ENCODE data around the gene SELENON. TPM values are rescaled to one million over a fixed set of nuclear protein-coding genes. Genes with fewer than 3 reads are reported as not detected.

SELENON gene
- total RNA-seq, 1 donor, result 39.3 TPM

- no peak for DNase-seq (ENCODE audit: low read depth in 2 of 3, low spot score in 2 of 3)
These were observed 56.9 kb downstream of the SELENON start for GRCh38 chr1:25856856-25857255.

DNA sequence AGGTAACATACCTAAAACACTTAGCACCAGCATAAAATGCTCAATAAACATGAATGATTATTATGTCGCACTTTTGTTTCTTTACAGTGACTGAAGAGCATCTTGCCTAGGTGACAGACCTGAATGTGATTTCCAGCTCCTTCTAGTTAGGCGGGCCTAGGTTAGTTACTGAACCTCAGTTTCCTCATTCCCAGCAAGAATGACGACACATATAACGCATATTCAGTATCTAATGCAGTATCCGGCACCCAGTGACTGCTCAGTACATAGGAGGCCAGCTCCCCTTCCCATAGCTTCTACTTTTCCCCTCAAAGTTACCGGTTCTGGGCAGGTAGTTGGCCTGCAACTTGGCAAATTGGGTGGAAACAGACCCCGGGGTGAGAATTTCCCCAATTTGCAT lies 58.5 kb downstream of the SELENON start:
- DNase-seq (ENCODE audit: low read depth in 2 of 3, low spot score in 2 of 3), result no peak

GRCh38 chr1:25858906-25859789 lies 59.2 kb downstream of the SELENON start, which contains the start of gene AUNIP:
TSS of gene AUNIP (minus strand) at chr1:25859457. CDS start at chr1:25859357, 100 bp downstream.
- DNase-seq (ENCODE audit: low read depth in 2 of 3, low spot score in 2 of 3), result peak; percentile 77 to 92 (median 89)

- DNase-seq (ENCODE audit: low read depth in 2 of 3, low spot score in 2 of 3), result peak in 1 of 3 donors; percentile 45
These were observed 61.6 kb downstream of the SELENON start for GRCh38 chr1:25861316-25862286.

DNA sequence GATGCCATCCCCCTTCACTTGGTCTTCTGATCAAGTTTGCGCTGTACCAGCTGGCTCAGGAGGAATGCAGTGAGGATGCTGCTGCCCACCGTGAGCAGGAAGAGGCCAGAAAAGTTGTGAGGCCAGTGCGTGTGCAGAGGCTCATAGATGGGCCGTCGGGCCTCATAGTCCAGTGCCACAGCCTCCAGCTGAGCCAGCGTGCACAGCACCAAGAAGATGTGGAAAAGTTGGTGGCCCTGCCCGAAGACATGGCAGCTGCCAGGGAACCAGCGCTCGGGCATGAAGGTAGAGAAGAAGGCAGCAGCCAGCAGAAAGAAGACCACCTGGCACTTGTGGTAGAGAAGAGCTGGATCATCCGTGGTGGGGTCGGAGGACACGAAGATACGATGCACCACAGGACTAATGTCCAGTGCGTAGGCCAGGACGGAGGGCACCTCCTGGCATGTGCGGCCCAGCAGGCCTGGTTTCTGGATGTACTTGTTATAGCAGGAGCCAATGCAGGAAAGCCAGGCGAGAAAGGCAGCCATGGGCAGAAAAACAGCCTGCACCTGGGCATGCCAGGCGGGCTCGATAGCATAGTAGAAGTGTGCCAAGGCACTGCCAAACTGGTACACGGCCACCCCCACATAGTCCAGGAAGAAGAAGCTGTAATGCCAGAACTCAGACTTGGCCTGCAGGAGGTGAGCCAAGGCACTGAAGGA lies 62.9 kb downstream of the SELENON start:
- no peak for DNase-seq (ENCODE audit: low read depth in 2 of 3, low spot score in 2 of 3)

DNA sequence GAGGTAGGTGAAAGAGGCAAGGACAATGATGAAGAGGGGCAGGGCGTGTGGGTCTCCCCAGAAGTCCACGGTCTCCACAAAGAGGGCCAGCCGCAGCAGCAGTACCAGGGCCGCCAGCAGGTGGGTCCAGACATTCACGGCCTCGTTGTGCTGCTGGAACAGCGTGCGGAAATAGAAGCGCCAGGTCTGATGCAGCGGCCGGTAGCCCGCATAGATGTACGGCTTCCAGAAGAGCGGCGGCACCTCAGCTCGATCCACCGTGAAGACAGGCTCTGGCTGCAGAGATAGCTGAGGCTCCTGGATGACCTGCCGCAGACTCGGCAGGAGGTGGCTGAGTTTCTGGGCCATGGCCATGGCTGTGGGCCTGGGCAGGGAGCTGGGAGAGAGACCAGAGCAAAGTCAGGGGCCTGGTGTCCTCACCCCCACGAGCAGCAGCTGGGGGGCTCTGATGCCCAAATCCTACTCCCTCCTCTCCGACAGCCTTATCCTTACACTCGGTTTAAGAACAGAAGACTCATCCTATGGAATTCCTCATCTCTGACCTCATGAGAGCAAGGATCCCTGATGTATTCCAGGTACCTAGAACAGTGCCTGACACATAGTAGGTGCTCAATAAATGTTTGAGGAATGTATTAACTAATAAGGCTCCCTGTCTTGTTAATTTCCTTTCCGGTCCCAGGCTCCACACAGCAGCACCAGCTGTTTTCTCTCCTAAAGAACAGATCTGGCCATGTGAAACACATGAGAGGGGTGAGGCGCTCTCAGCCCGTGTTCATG lies 63.7 kb downstream of the SELENON start:
- no peak for DNase-seq (ENCODE audit: low read depth in 2 of 3, low spot score in 2 of 3)

DNA sequence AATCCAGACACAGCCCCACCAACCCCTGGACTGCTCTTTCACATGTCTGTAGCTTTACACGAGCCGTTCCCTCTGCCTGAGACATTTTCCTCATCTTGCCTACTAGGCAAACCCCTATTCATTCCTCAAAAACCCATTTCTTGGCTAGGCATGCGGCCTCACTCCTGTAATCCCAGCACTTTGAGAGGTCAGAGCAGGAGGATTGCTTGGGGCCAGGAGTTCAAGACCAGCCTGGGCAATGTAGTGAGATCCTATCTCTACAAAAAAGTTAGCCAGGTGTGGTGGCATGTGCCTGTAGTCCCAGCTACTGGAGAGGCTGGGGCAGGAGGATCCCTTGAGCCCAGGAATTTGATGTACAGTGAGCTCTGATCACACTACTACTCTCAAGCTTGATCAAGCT lies 64.4 kb downstream of the SELENON start:
- DNase-seq (ENCODE audit: low read depth in 2 of 3, low spot score in 2 of 3), result no peak

- no peak for DNase-seq (ENCODE audit: low read depth in 2 of 3, low spot score in 2 of 3)
These were observed 66.3 kb downstream of the SELENON start for GRCh38 chr1:25866288-25866687.

GRCh38 chr1:25867210-25867991 lies 67.4 kb downstream of the SELENON start:
- no peak for DNase-seq (ENCODE audit: low read depth in 2 of 3, low spot score in 2 of 3)

Other genes with a start within 250 kb of the SELENON start
- gene MAN1C1, start 183.4 kb upstream of the SELENON start, total RNA-seq, result 0.54 TPM
- gene MTFR1L, start 19.8 kb downstream of the SELENON start, total RNA-seq, result 55.2 TPM
- 1.3 TPM for gene AUNIP, start 59.3 kb downstream of the SELENON start, total RNA-seq
- gene PAQR7, start 75.5 kb downstream of the SELENON start, total RNA-seq, result 25.6 TPM
- 50.6 TPM for gene STMN1, start 106.2 kb downstream of the SELENON start, total RNA-seq
- 6.5 TPM for gene PAFAH2, start 197.9 kb downstream of the SELENON start, total RNA-seq
- under 0.01 TPM for gene EXTL1, start 221.6 kb downstream of the SELENON start, total RNA-seq
- gene SLC30A2, start 245.9 kb downstream of the SELENON start, total RNA-seq, result under 0.01 TPM

All from hematopoietic multipotent progenitor cell (in vitro differentiated cells).